ENCODE data around the gene TRIP13. TPM values are rescaled to one million over a fixed set of nuclear protein-coding genes. Genes with fewer than 3 reads are reported as not detected.

The TRIP13 gene
- total RNA-seq, 4 donors from 2014 or later: 1.1 to 1.7 (median 1.3) TPM; not detected in 1

- Histone ChIP-seq H3K4me3 (replicated peaks in 1 of 3) (no peak overlapping the region), H3K27ac (no peak overlapping the region), H3K4me1 (peaks cover 0 to 8% of the 10 kb centered on the region in 2 donors), H3K9me3 (no peaks in the 10 kb centered on the region), H3K27me3 (no peaks in the 10 kb centered on the region), H3K36me3 (no peaks in the 10 kb centered on the region)
- WGBS, 2 donors: 91 to 93% methylated on average over 24 to 28 of the region's 32 CpGs
- TF ChIP-seq POLR2A (IDR thresholded peaks at IDR 0.05): no peak
- TF ChIP-seq CTCF (IDR thresholded peaks at IDR 0.05): no peak
- DNase-seq: no peak
- intact Hi-C loops (cut with DNase I): no loop called here
Observed at GRCh38 chr5:955886-956761, 63.4 kb downstream of the TRIP13 start.

GRCh38 chr5:956941-957747, 64.5 kb downstream of the TRIP13 start:
- H3K36me3 ChIP-seq: no peaks in the 10 kb centered on the region
- peak in 1 of 2 donors; percentile 12 for DNase-seq
- no peak overlapping the region for H3K27ac ChIP-seq
- no peak overlapping the region for H3K4me3 ChIP-seq (replicated peaks in 1 of 3)
- no peaks in the 10 kb centered on the region for H3K9me3 ChIP-seq
- peaks cover 0 to 8% of the 10 kb centered on the region in 2 donors for H3K4me1 ChIP-seq
- WGBS, 2 donors: 52% methylated on average over 13 to 23 of the region's 26 CpGs
- no peak for TF ChIP-seq POLR2A (IDR thresholded peaks at IDR 0.05)
- TF ChIP-seq CTCF (IDR thresholded peaks at IDR 0.05): no peak
- intact Hi-C loops (cut with DNase I): no loop called here
- H3K27me3 ChIP-seq: no peaks in the 10 kb centered on the region

DNA sequence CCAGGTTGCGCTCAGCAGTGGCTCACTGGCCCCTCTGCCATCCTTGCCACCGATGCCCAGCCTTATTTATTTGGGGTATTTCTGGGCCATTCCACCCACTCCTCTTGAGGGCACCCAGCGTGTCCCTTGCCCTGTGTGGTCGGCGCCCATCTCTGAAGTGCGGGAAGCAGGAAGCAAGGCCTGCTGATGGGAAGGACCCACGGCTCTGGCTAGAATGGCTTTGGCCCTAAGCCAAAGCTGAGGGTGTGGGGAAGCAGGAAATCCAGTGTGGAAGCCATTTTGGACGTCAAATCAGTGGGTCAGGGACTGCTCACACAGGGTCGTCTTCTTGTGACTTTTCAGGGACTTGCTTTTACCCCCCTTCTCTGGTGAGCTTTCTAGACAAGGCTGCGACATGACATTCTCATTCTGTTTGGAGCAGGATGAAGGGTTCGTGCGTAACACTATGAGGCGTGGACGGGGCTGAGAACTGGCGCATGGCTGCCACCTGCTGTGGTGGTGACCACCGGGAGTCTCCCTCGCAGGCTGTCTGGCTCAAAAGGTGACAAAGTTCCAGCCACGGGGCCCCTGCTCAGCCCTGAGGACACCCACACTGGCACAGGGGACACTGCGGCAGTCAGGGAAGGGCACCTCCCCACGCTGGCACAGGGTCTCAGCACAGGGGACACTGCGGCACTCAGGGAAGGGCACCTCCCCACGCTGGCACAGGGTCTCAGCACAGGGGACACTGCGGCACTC, 65.2 kb downstream of the TRIP13 start:
- H3K36me3 ChIP-seq: no peaks in the 10 kb centered on the region
- intact Hi-C loops (cut with DNase I): no loop called here
- no peaks in the 10 kb centered on the region for H3K27me3 ChIP-seq
- H3K27ac ChIP-seq: no peak overlapping the region
- H3K4me3 ChIP-seq (replicated peaks in 1 of 3): no peak overlapping the region
- peaks cover 0 to 8% of the 10 kb centered on the region in 2 donors for H3K4me1 ChIP-seq
- no peak for DNase-seq
- WGBS, 2 donors: 75 to 87% methylated on average over 17 to 22 of the region's 23 CpGs
- no peaks in the 10 kb centered on the region for H3K9me3 ChIP-seq
- TF ChIP-seq CTCF (IDR thresholded peaks at IDR 0.05) (no peak), POLR2A (IDR thresholded peaks at IDR 0.05) (no peak)

DNA sequence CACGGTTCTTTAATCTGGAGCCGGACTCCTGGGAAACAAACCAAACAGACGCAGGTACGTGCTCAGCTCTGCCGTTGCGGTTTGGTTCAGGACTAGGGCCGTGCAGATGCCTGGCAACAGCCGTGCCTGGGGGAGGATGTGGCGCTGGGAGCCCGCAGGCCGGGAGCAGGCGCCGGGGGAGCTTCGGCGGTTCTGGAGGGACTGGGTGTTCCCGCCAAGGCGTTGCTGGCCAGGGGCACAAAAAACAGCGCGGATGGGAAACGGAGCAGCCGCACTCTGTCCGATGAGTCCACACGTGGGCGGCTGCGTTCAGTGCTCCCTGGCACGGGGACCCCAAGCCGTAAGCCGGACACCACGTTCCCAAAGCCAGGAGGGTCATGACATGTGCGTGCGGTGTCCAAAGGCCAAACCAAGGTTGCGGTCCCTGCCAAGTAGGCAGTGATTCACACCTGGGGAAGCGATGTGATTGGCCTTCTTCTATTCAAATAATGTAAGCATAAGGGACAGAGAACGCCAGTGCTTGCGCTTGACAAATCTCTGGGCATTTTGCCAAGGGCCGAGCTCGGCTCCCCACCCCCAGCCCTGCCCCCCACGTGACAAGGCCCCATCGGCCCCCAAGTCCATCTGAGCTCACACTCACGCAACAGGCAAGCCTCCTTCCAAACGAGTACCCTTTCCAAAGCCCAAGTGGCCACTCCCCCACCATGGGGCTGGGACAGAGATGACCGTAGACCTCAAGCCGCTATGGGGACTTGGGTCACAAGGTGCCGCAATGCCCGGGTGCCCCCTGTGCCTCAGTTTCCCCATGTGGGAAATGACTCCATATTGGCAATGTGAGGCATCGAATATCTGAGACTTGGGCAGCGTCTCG, 66.3 kb downstream of the TRIP13 start:
- Histone ChIP-seq H3K36me3 (no peaks in the 10 kb centered on the region), H3K9me3 (no peaks in the 10 kb centered on the region), H3K27ac (no peak overlapping the region), H3K27me3 (no peaks in the 10 kb centered on the region), H3K4me3 (replicated peaks in 1 of 3) (no peak overlapping the region), H3K4me1 (peaks cover 0 to 8% of the 10 kb centered on the region in 2 donors)
- intact Hi-C loops (cut with DNase I): no loop called here
- DNase-seq: peak in 1 of 2 donors; percentile 27
- 66 to 74% methylated on average over 41 to 43 of the region's 48 CpGs for WGBS, 2 donors
- TF ChIP-seq CTCF (IDR thresholded peaks at IDR 0.05) (no peak), POLR2A (IDR thresholded peaks at IDR 0.05) (no peak)

Data from thyroid gland (tissue), 4 donors.